H9 (cell line): ENCODE measurements around the gene SRPK2. TPM values are rescaled to one million over a fixed set of nuclear protein-coding genes. Genes with fewer than 3 reads are reported as not detected.

Experiments
- DNase-seq: peaks from one replicate; pipeline ENCODE4 v3.0.0-alpha.2; 2017
- H2AFZ ChIP-seq: one replicate; pipeline ENCODE4 v1.6.1; 2013; ENCODE audit warnings: mild to moderate bottlenecking, low read length, control low read depth, moderate library complexity
- H2AK5ac ChIP-seq: 2 replicates; pipeline ENCODE4 v1.6.1; 2013; ENCODE audit warnings: low read length, control low read depth, mixed read lengths; ENCODE audit not compliant: insufficient read length
- H2BK120ac ChIP-seq: one replicate; pipeline ENCODE4 v1.6.1; 2013; ENCODE audit warnings: low read depth, mild to moderate bottlenecking, low read length, control low read depth, inconsistent platforms; ENCODE audit not compliant: poor library complexity, severe bottlenecking
- H2BK12ac ChIP-seq: 2 replicates; pipeline ENCODE4 v1.6.1; 2013; ENCODE audit warnings: low read length, control low read depth, mixed read lengths, low read depth; ENCODE audit not compliant: insufficient read length
- H2BK15ac ChIP-seq: 2 replicates; pipeline ENCODE4 v1.6.1; 2013; ENCODE audit warnings: low read depth, low read length, control low read depth
- H2BK20ac ChIP-seq: one replicate; pipeline ENCODE4 v1.6.1; 2013; ENCODE audit warnings: low read depth, mild to moderate bottlenecking, low read length, control low read depth, inconsistent platforms; ENCODE audit not compliant: poor library complexity, severe bottlenecking
- H2BK5ac ChIP-seq: 2 replicates; pipeline ENCODE4 v1.6.1; 2013; ENCODE audit warnings: low read length, control low read depth, mixed read lengths; ENCODE audit not compliant: insufficient read length
- H3K14ac ChIP-seq: 2 replicates; pipeline ENCODE4 v1.6.1; 2013; ENCODE audit warnings: low read length, control low read depth; ENCODE audit not compliant: insufficient read depth
- H3K18ac ChIP-seq: 2 replicates; pipeline ENCODE4 v1.6.1; 2013; ENCODE audit warnings: low read depth, mild to moderate bottlenecking, mixed read lengths, low read length, control low read depth; ENCODE audit not compliant: insufficient read length
- H3K23ac ChIP-seq: 2 replicates; pipeline ENCODE4 v1.6.1; 2013; ENCODE audit warnings: low read length, control low read depth, mixed read lengths, low read depth; ENCODE audit not compliant: insufficient read length
- H3K23me2 ChIP-seq: 2 replicates; pipeline ENCODE4 v1.6.1; 2013; ENCODE audit warnings: low read depth, mild to moderate bottlenecking, mixed read lengths, low read length, control low read depth; ENCODE audit not compliant: insufficient read length, poor library complexity, severe bottlenecking
- H3K27ac ChIP-seq: 2 replicates; pipeline ENCODE4 v1.5.1; 2013; ENCODE audit warnings: low read length, control low read depth, mixed read lengths, low read depth; ENCODE audit not compliant: insufficient read length
- H3K27me3 ChIP-seq: 2 replicates; pipeline ENCODE4 v1.6.1; 2013; ENCODE audit warnings: low read length, control low read depth, inconsistent platforms; ENCODE audit not compliant: insufficient read depth
- H3K4ac ChIP-seq: 2 replicates; pipeline ENCODE4 v1.6.1; 2013; ENCODE audit warnings: low read depth, mild to moderate bottlenecking, control low read depth, inconsistent platforms, low read length, moderate library complexity
- H3K4me1 ChIP-seq: 2 replicates; pipeline ENCODE4 v1.6.1; 2013; ENCODE audit warnings: low read length, control low read depth, inconsistent platforms; ENCODE audit not compliant: insufficient read depth
- H3K4me2 ChIP-seq: 2 replicates; pipeline ENCODE4 v1.6.1; 2013; ENCODE audit warnings: low read length, control low read depth, mixed read lengths; ENCODE audit not compliant: insufficient read length, insufficient read depth
- H3K56ac ChIP-seq: 2 replicates; pipeline ENCODE4 v1.6.1; 2013; ENCODE audit warnings: low read depth, mild to moderate bottlenecking, mixed read lengths, low read length, control low read depth; ENCODE audit not compliant: insufficient read length
- H3K79me1 ChIP-seq: 2 replicates; pipeline ENCODE4 v1.6.1; 2013; ENCODE audit warnings: low read depth, mild to moderate bottlenecking, moderate library complexity, low read length, control low read depth, inconsistent platforms; ENCODE audit not compliant: insufficient read depth, poor library complexity, severe bottlenecking
- H3K79me2 ChIP-seq: 2 replicates; pipeline ENCODE4 v1.6.1; 2013; ENCODE audit warnings: low read length, control low read depth, inconsistent platforms; ENCODE audit not compliant: insufficient read depth
- H3K9ac ChIP-seq: 2 replicates; pipeline ENCODE4 v1.6.1; 2013; ENCODE audit warnings: low read length, control low read depth, mixed read lengths; ENCODE audit not compliant: insufficient read length; ENCODE audit errors: extremely low read depth
- H3K9me3 ChIP-seq: one replicate; pipeline ENCODE4 v1.6.1; 2013; ENCODE audit warnings: low read depth, low read length, inconsistent platforms; ENCODE audit not compliant: control insufficient read depth
- H3T11ph ChIP-seq: one replicate; pipeline ENCODE4 v1.6.1; 2013; ENCODE audit warnings: mild to moderate bottlenecking, low read length, control low read depth, inconsistent platforms
- H4K20me1 ChIP-seq: one replicate; pipeline ENCODE4 v1.6.1; 2013; ENCODE audit not compliant: control insufficient read depth, insufficient read length, insufficient read depth
- H4K5ac ChIP-seq: 2 replicates; pipeline ENCODE4 v1.6.1; 2013; ENCODE audit warnings: low read depth, mild to moderate bottlenecking, mixed read lengths, low read length, control low read depth; ENCODE audit not compliant: insufficient read length
- H4K8ac ChIP-seq: replicated peaks from 2 replicates; pipeline ENCODE4 v1.6.1; 2013; ENCODE audit warnings: low read length, control low read depth, mixed read lengths, low read depth; ENCODE audit not compliant: insufficient read length
- H4K91ac ChIP-seq: 2 replicates; pipeline ENCODE4 v1.6.1; 2013; ENCODE audit warnings: low read depth, mild to moderate bottlenecking, moderate library complexity, mixed read lengths, low read length, control low read depth; ENCODE audit not compliant: insufficient read length
- H3K27ac Mint-ChIP-seq, 3 experiments: 2 replicates in 2 of 3; 3 replicates in 1 of 3; pipeline ENCODE4 v1.8.0; 2020 to 2021; ENCODE audit warnings: mixed read lengths in 3 of 3, mild to moderate bottlenecking in 1 of 3, moderate library complexity in 1 of 3
- H3K27me3 Mint-ChIP-seq: 2 replicates; pipeline ENCODE4 v1.8.0; 2021; ENCODE audit warnings: low read depth, mild to moderate bottlenecking, moderate library complexity, mixed read lengths
- H3K36me3 Mint-ChIP-seq, 3 experiments: 2 replicates in 2 of 3; 3 replicates in 1 of 3; pipeline ENCODE4 v1.8.0; 2020 to 2021; ENCODE audit warnings: low read depth in 3 of 3, mixed read lengths in 3 of 3; ENCODE audit not compliant: insufficient read depth in 1 of 3
- H3K4me1 Mint-ChIP-seq, 2 experiments: 2 replicates each; pipeline ENCODE4 v1.8.0; 2020; ENCODE audit warnings: mixed read lengths in 2 of 2
- H3K4me3 Mint-ChIP-seq, 2 experiments: 2 replicates in 1 of 2; 3 replicates in 1 of 2; pipeline ENCODE4 v1.8.0; 2020 to 2021; ENCODE audit warnings: mild to moderate bottlenecking in 2 of 2, mixed read lengths in 2 of 2, moderate library complexity in 1 of 2
- H3K9me3 Mint-ChIP-seq, 2 experiments: 2 replicates in 1 of 2; 3 replicates in 1 of 2; pipeline ENCODE4 v1.8.0; 2020; ENCODE audit warnings: mild to moderate bottlenecking in 2 of 2, mixed read lengths in 2 of 2, moderate library complexity in 1 of 2
- WGBS: extraction: QIAGEN DNeasy Blood & Tissue Kit; methylation state at CpG from one replicate; pipeline ENCODE4 v1.1.7; 2013; ENCODE audit warnings: missing lambda C conversion rate, low lambda C conversion rate, mixed read lengths; ENCODE audit not compliant: insufficient read length; ENCODE audit errors: extremely low coverage; 5-methylcytosine and 5-hydroxymethylcytosine counted together
- total RNA-seq: library from RNA; stranded (reverse); gene quantifications from 2 replicates; pipeline ENCODE4 v1.2.1, GENCODE V29; 2021
- TF ChIP-seq, protein P1 (sequence below): fragments of 200-600 bp; sonication (generic); conservative IDR thresholded peaks from 3 replicates; pipeline ENCODE4 v1.8.0; 2021; ENCODE audit warnings: antibody characterized with exemption, mild to moderate bottlenecking

SRPK2 gene
- total RNA-seq, 1 experiment from 2014 or later = 41.1 TPM

DNA sequence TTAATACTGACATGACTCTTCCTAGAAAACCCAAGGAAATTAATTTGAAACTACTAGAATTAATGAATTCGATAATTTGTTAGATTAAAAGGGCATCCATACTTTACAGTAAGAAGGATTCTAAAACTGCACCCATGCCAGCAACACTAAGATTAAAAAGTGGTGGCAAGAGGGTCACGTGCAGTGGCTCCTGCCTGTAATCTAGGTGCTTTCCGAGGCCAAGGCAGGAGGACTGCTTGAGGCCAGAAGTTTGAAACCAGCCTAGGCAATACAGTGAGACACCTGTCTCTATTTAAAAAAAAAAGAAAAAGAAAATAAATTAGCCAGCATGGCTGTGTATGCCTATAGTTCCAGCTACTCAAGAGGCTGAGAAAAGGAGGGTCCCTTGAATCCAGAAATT, 58.2 kb downstream of the SRPK2 start:
- Histone ChIP-seq H3K9ac (no peak overlapping the region), H3K79me2 (peaks cover 11% of the 10 kb centered on the region; the same call in 1 of the 2 replicates), H4K20me1 (no peaks in the 10 kb centered on the region), H2BK5ac (no peak overlapping the region), H3K9me3 (no peaks in the 10 kb centered on the region), H3K27me3 (no peaks in the 10 kb centered on the region), H3K56ac (no peak overlapping the region), H3K27ac (no peak overlapping the region), H2BK12ac (no peak overlapping the region), H4K5ac (no peak overlapping the region), H3T11ph (no peak overlapping the region), H2BK120ac (no peak overlapping the region), H4K91ac (no peak overlapping the region), H3K79me1 (peaks cover 11% of the 10 kb centered on the region), H3K18ac (no peak overlapping the region), H3K23me2 (no peaks in the 10 kb centered on the region), H3K4me2 (no peak overlapping the region), H2BK20ac (no peak overlapping the region), H2AK5ac (no peak overlapping the region), H3K4me1 (no peaks in the 10 kb centered on the region; the same call in 1 of the 2 replicates), H3K23ac (no peak overlapping the region), H2AFZ (no peak overlapping the region), H4K8ac (no peak overlapping the region), H2BK15ac (no peak overlapping the region), H3K14ac (no peak overlapping the region), H3K4ac (no peak overlapping the region)
- WGBS = no CpG with 5 or more reads among the region's 3 CpGs
- Mint-ChIP-seq H3K27me3 (no peaks in the 10 kb centered on the region), H3K27ac (no peak overlapping the region), H3K4me3 (no peak overlapping the region), H3K9me3 (no peaks in the 10 kb centered on the region), H3K36me3 (no peaks in the 10 kb centered on the region), H3K4me1 (peaks cover 11 to 14% of the 10 kb centered on the region in 2 experiments)
- TF ChIP-seq, protein P1, sequence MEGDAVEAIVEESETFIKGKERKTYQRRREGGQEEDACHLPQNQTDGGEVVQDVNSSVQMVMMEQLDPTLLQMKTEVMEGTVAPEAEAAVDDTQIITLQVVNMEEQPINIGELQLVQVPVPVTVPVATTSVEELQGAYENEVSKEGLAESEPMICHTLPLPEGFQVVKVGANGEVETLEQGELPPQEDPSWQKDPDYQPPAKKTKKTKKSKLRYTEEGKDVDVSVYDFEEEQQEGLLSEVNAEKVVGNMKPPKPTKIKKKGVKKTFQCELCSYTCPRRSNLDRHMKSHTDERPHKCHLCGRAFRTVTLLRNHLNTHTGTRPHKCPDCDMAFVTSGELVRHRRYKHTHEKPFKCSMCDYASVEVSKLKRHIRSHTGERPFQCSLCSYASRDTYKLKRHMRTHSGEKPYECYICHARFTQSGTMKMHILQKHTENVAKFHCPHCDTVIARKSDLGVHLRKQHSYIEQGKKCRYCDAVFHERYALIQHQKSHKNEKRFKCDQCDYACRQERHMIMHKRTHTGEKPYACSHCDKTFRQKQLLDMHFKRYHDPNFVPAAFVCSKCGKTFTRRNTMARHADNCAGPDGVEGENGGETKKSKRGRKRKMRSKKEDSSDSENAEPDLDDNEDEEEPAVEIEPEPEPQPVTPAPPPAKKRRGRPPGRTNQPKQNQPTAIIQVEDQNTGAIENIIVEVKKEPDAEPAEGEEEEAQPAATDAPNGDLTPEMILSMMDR = no peak
- no peak for DNase-seq
